ENCODE results near the gene ITCH.

Gene ITCH

DNA sequence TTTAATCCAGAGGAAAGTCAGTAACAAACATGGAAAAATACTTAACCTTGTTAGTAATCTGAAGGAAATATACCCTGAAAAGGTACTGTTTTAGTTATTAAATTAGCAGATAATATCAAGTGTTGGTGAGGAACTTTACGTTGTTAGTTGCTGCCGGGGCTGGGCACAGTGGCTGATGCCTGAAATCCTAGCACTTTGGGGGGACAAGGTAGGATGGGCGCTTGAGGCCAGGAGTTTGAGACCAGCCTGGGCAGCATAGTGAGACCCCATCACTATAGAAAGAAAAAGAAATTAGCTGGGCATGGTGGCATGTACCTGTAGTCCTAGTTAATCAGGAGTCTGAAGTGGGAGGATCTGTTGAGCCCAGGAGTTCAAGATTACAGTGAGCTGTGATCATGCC, 80.5 kb downstream of the ITCH start:
- Histone ChIP-seq H2AFZ (ENCODE audit: low read depth, low read length) (no peak overlapping the region), H3K27me3 (ENCODE audit: low read depth, low read length) (no peaks in the 10 kb centered on the region)
- TF ChIP-seq CTCF (IDR thresholded peaks at IDR 0.05; ENCODE audit: low read depth, low read length): no peak
- no peak for TF ChIP-seq EZH2phosphoT487 (IDR thresholded peaks at IDR 0.05; ENCODE audit: low read depth)

GRCh38 chr20:34445177-34446065, 82.3 kb downstream of the ITCH start:
- H3K36me3 ChIP-seq (replicated peaks; ENCODE audit: low read depth, low read length): peaks cover 28% of the 10 kb centered on the region
- no peak overlapping the region for H3K4me2 ChIP-seq (ENCODE audit: low read length)
- H3K9me3 ChIP-seq (ENCODE audit: insufficient read depth, low read length): no peaks in the 10 kb centered on the region
- peaks cover 5% of the 10 kb centered on the region; the same call in 1 of the 2 replicates for H3K4me1 ChIP-seq (ENCODE audit: low read length)
- no peaks in the 10 kb centered on the region for H3K79me2 ChIP-seq (ENCODE audit: low read length)
- no peak overlapping the region for H3K9ac ChIP-seq (ENCODE audit: low read length)
- H3K27ac ChIP-seq (ENCODE audit: low read length): no peak overlapping the region
- H4K20me1 ChIP-seq (ENCODE audit: insufficient read depth, low read length): no peaks in the 10 kb centered on the region
- TF ChIP-seq EZH2phosphoT487 (IDR thresholded peaks at IDR 0.05; ENCODE audit: low read depth) (no peak), CTCF (IDR thresholded peaks at IDR 0.05; ENCODE audit: low read depth, low read length) (no peak)
- H3K4me3 ChIP-seq (ENCODE audit: low read length): no peak overlapping the region
- no peaks in the 10 kb centered on the region for H3K27me3 ChIP-seq (ENCODE audit: low read depth, low read length)
- no peak overlapping the region for H2AFZ ChIP-seq (ENCODE audit: low read depth, low read length)

More for the DNA sequence above, 80.5 kb downstream of the ITCH start:
- no peaks in the 10 kb centered on the region for H3K9me3 ChIP-seq (ENCODE audit: insufficient read depth, low read length)
- H3K79me2 ChIP-seq (ENCODE audit: low read length): no peaks in the 10 kb centered on the region
- no peak overlapping the region for H3K9ac ChIP-seq (ENCODE audit: low read length)
- peaks cover 5% of the 10 kb centered on the region; the same call in 1 of the 2 replicates for H3K4me1 ChIP-seq (ENCODE audit: low read length)
- no peak overlapping the region for H3K4me3 ChIP-seq (ENCODE audit: low read length)
- H4K20me1 ChIP-seq (ENCODE audit: insufficient read depth, low read length): no peaks in the 10 kb centered on the region
- no peak overlapping the region for H3K27ac ChIP-seq (ENCODE audit: low read length)
- no peak overlapping the region for H3K4me2 ChIP-seq (ENCODE audit: low read length)
- peaks cover 30% of the 10 kb centered on the region for H3K36me3 ChIP-seq (replicated peaks; ENCODE audit: low read depth, low read length)

- Histone ChIP-seq H3K9me3 (ENCODE audit: insufficient read depth, low read length) (no peaks in the 10 kb centered on the region), H3K27me3 (ENCODE audit: low read depth, low read length) (no peaks in the 10 kb centered on the region), H3K4me1 (ENCODE audit: low read length) (peaks cover 5% of the 10 kb centered on the region; the same call in 1 of the 2 replicates), H3K9ac (ENCODE audit: low read length) (no peak overlapping the region), H4K20me1 (ENCODE audit: insufficient read depth, low read length) (no peaks in the 10 kb centered on the region), H3K27ac (ENCODE audit: low read length) (no peak overlapping the region), H3K4me2 (ENCODE audit: low read length) (no peak overlapping the region), H2AFZ (ENCODE audit: low read depth, low read length) (no peak overlapping the region), H3K4me3 (ENCODE audit: low read length) (no peak overlapping the region), H3K79me2 (ENCODE audit: low read length) (no peaks in the 10 kb centered on the region), H3K36me3 (replicated peaks; ENCODE audit: low read depth, low read length) (peaks cover 27% of the 10 kb centered on the region)
- no peak for TF ChIP-seq EZH2phosphoT487 (IDR thresholded peaks at IDR 0.05; ENCODE audit: low read depth)
- TF ChIP-seq CTCF (IDR thresholded peaks at IDR 0.05; ENCODE audit: low read depth, low read length): no peak
Observed at GRCh38 chr20:34448517-34448916, 85.4 kb downstream of the ITCH start.

- H3K4me3 ChIP-seq (ENCODE audit: low read length): no peak overlapping the region
- H3K9me3 ChIP-seq (ENCODE audit: insufficient read depth, low read length): no peaks in the 10 kb centered on the region
- no peak overlapping the region for H3K9ac ChIP-seq (ENCODE audit: low read length)
- H3K27ac ChIP-seq (ENCODE audit: low read length): no peak overlapping the region
- H3K4me1 ChIP-seq (ENCODE audit: low read length): peaks cover 5% of the 10 kb centered on the region; the same call in 1 of the 2 replicates
- no peaks in the 10 kb centered on the region for H3K79me2 ChIP-seq (ENCODE audit: low read length)
- H3K4me2 ChIP-seq (ENCODE audit: low read length): no peak overlapping the region
- H3K27me3 ChIP-seq (ENCODE audit: low read depth, low read length): no peaks in the 10 kb centered on the region
- peaks cover 27% of the 10 kb centered on the region for H3K36me3 ChIP-seq (replicated peaks; ENCODE audit: low read depth, low read length)
- no peaks in the 10 kb centered on the region for H4K20me1 ChIP-seq (ENCODE audit: insufficient read depth, low read length)
- no peak for TF ChIP-seq CTCF (IDR thresholded peaks at IDR 0.05; ENCODE audit: low read depth, low read length)
- TF ChIP-seq EZH2phosphoT487 (IDR thresholded peaks at IDR 0.05; ENCODE audit: low read depth): no peak
- H2AFZ ChIP-seq (ENCODE audit: low read depth, low read length): no peak overlapping the region
Observed at GRCh38 chr20:34449674-34450592, 86.9 kb downstream of the ITCH start.
